Transverse colon (tissue), 4 donors: ENCODE data around the gene LCLAT1. TPM values are rescaled to one million over a fixed set of nuclear protein-coding genes. Genes with fewer than 3 reads are reported as not detected.

Experiments
- DNase-seq: peaks from one replicate; pipeline ENCODE4 v3.0.0-alpha.2; 2019
- H3K27ac ChIP-seq, 4 donors: fragments of 200-600 bp; sonication (generic); 2 replicates each; pipeline ENCODE4 v1.5.1; 2016 to 2018; ENCODE audit warnings: inconsistent platforms in 4 of 4
- H3K27me3 ChIP-seq: fragments of 200-600 bp; sonication (generic); 2 replicates; pipeline ENCODE4 v1.5.1; 2017; ENCODE audit warnings: inconsistent platforms
- H3K36me3 ChIP-seq, 4 donors: fragments of 200-600 bp; sonication (generic); 2 replicates each; pipeline ENCODE4 v1.5.1; 2017 to 2019; ENCODE audit warnings: inconsistent platforms in 4 of 4
- H3K4me1 ChIP-seq, 4 donors: fragments of 200-600 bp; sonication (generic); 2 replicates each; pipeline ENCODE4 v1.5.1; 2017 to 2020; ENCODE audit warnings: inconsistent platforms in 4 of 4
- H3K4me3 ChIP-seq, 4 donors: fragments of 200-600 bp; sonication (generic); 1 replicate in 1 of 4; 2 replicates in 3 of 4; pipeline versions ENCODE4 v1.5.1 to v1.6.1; 2017 to 2019; ENCODE audit warnings: inconsistent platforms in 4 of 4
- H3K9me3 ChIP-seq, 2 donors: fragments of 200-600 bp; sonication (generic); 2 replicates each; pipeline ENCODE4 v1.5.1; 2017 to 2019; ENCODE audit warnings: inconsistent platforms in 2 of 2
- CTCF ChIP-seq, 5 experiments: fragments of 200-600 bp in 3 of 5; fragments of 450-650 bp in 2 of 5; sonication (generic) in 3 of 5; IDR thresholded peaks; 1 replicate in 2 of 5; 2 replicates in 3 of 5; pipeline ENCODE4 v1.5.1; 2016 to 2017; ENCODE audit warnings: antibody characterized with exemption in 5 of 5, inconsistent platforms in 3 of 5, mild to moderate bottlenecking in 2 of 5, moderate library complexity in 1 of 5
- EP300 ChIP-seq: sonication (generic); formaldehyde crosslinking; IDR thresholded peaks from one replicate; pipeline ENCODE4 v1.6.1; 2017; ENCODE audit warnings: antibody characterized with exemption, low read depth
- POLR2A ChIP-seq: fragments of 450-650 bp; IDR thresholded peaks from one replicate; pipeline ENCODE4 v1.6.1; 2016; ENCODE audit warnings: antibody characterized with exemption, mild to moderate bottlenecking, moderate library complexity
- POLR2AphosphoS5 ChIP-seq, 3 donors: sonication (generic); formaldehyde crosslinking; IDR thresholded peaks; one replicate each; pipeline ENCODE4 v1.6.1; 2016; ENCODE audit warnings: antibody characterized with exemption in 3 of 3
- WGBS, 2 donors: methylation state at CpG; one replicate each; pipeline ENCODE4 v1.1.5; 2018; ENCODE audit warnings: low coverage in 1 of 2; 5-methylcytosine and 5-hydroxymethylcytosine counted together
- in situ Hi-C, 4 donors: fragments of 200-750 bp; cut with MboI; loops; one replicate each; pipeline versions ENCODE4 v1.15.0 to v1.15.1; 2017; ENCODE audit warnings: low sequenced_read_pairs in 3 of 4, low pct_ligation_motif_present in 1 of 4, low pct_unique_long_range_greater_than_20kb in 1 of 4
- intact Hi-C: fragments of 100-400 bp; cut with DNase I; formaldehyde crosslinking; loops from one replicate; pipeline ENCODE4 v1.15.1; 2023; ENCODE audit warnings: low total_unique reads
- total RNA-seq, 4 donors: library from RNA; depleted of rRNA; stranded (reverse); fragments of >200 nt; gene quantifications; one replicate each; pipeline ENCODE4 v1.1.0, GENCODE V29; 2016

LCLAT1 gene
- total RNA-seq, 4 donors from 2014 or later = 10.9 to 26.5 (median 16.6) TPM

GRCh38 chr2:30412047-30412683, 34.9 kb upstream of the LCLAT1 start:
- WGBS, 2 donors = 46 to 63% methylated on average over 6 to 8 of the region's 8 CpGs
- in situ Hi-C loops = loop anchor here in 1 of 4 donors (25.0 kb wide), 1 partner anchor 175 kb away; the partner anchor contains the start of gene LBH
- peak overlapping the region; percentile 46 to 81 (median 76) for H3K27ac ChIP-seq

GRCh38 chr2:30412684-30413570, 34.1 kb upstream of the LCLAT1 start:
- Histone ChIP-seq H3K4me3 (no peak overlapping the region), H3K9me3 (no peaks in the 10 kb centered on the region), H3K27ac (peak overlapping the region; percentile 46 to 81 (median 76)), H3K27me3 (no peaks in the 10 kb centered on the region), H3K4me1 (peaks cover 6 to 49% (median 13%) of the 10 kb centered on the region in 4 donors), H3K36me3 (no peaks in the 10 kb centered on the region)
- in situ Hi-C loops (loop anchor here in 1 of 4 donors (25.0 kb wide), 1 partner anchor 176 kb away; the partner anchor contains the start of gene LBH), intact Hi-C loops (no loop called here)
- no peak for TF ChIP-seq CTCF (IDR thresholded peaks at IDR 0.05)
- TF ChIP-seq POLR2AphosphoS5 (IDR thresholded peaks at IDR 0.05) = peak; percentile 33 to 61 (median 44)
- 56 to 60% methylated on average over 2 to 7 of the region's 7 CpGs for WGBS, 2 donors
- no peak for DNase-seq

More at GRCh38 chr2:30412047-30412683, 34.9 kb upstream of the LCLAT1 start:
- H3K27me3 ChIP-seq = no peaks in the 10 kb centered on the region
- H3K9me3 ChIP-seq = no peaks in the 10 kb centered on the region
- H3K4me1 ChIP-seq = peaks cover 9 to 55% (median 16%) of the 10 kb centered on the region in 4 donors
- no peak overlapping the region for H3K4me3 ChIP-seq
- DNase-seq = peak; percentile 26
- intact Hi-C loops = no loop called here
- no peaks in the 10 kb centered on the region for H3K36me3 ChIP-seq
- TF ChIP-seq EP300 (no peak), POLR2A (no peak), POLR2AphosphoS5 (IDR thresholded peaks at IDR 0.05) (peak; percentile 40 to 50 (median 44)), CTCF (IDR thresholded peaks at IDR 0.05) (no peak)

- TF ChIP-seq POLR2A (no peak), POLR2AphosphoS5 (IDR thresholded peaks at IDR 0.05) (no peak), CTCF (IDR thresholded peaks at IDR 0.05) (no peak), EP300 (no peak)
- intact Hi-C loops = no loop called here
- peaks cover 0 to 33% (median 7%) of the 10 kb centered on the region in 4 donors for H3K4me1 ChIP-seq
- no peaks in the 10 kb centered on the region for H3K36me3 ChIP-seq
- H3K9me3 ChIP-seq = no peaks in the 10 kb centered on the region
- WGBS, 2 donors = 84 to 88% methylated on average over 2 of the region's 2 CpGs
- in situ Hi-C loops = loop anchor here in 1 of 4 donors (25.0 kb wide), 1 partner anchor 178 kb away; the partner anchor contains the start of gene LBH
- no peak overlapping the region for H3K27ac ChIP-seq
- no peak overlapping the region for H3K4me3 ChIP-seq
- no peaks in the 10 kb centered on the region for H3K27me3 ChIP-seq
- DNase-seq = no peak
Measured at GRCh38 chr2:30414961-30415360, 32.1 kb upstream of the LCLAT1 start.

- peak; percentile 25 for DNase-seq
- no peak for TF ChIP-seq POLR2AphosphoS5 (IDR thresholded peaks at IDR 0.05)
- TF ChIP-seq POLR2A = no peak
- no peak for TF ChIP-seq CTCF (IDR thresholded peaks at IDR 0.05)
- no peak for TF ChIP-seq EP300
- peaks cover 6 to 28% (median 10%) of the 10 kb centered on the region in 4 donors for H3K4me1 ChIP-seq
- 50 to 60% methylated on average over 2 to 3 of the region's 3 CpGs for WGBS, 2 donors
- no peaks in the 10 kb centered on the region for H3K27me3 ChIP-seq
- in situ Hi-C loops (loop anchor here in 1 of 4 donors (25.0 kb wide), 1 partner anchor 180 kb away; the partner anchor contains the start of gene LBH), intact Hi-C loops (no loop called here)
- H3K9me3 ChIP-seq = no peaks in the 10 kb centered on the region
- H3K36me3 ChIP-seq = no peaks in the 10 kb centered on the region
- H3K27ac ChIP-seq = peak overlapping the region in 3 of 4 donors; percentile 15 to 32 (median 21)
- H3K4me3 ChIP-seq = no peak overlapping the region
Measured at GRCh38 chr2:30417253-30417652, 29.8 kb upstream of the LCLAT1 start.
